ENCODE results near the gene LYPD6B. TPM values are rescaled to one million over a fixed set of nuclear protein-coding genes. Genes with fewer than 3 reads are reported as not detected.

LYPD6B gene
- total and polyA plus RNA-seq, 10 of the 15 experiments (the other 5 are each of a cell fraction or from before 2014, with no cell fraction given), result 1.0 to 6.6 (median 4.0) TPM

DNA sequence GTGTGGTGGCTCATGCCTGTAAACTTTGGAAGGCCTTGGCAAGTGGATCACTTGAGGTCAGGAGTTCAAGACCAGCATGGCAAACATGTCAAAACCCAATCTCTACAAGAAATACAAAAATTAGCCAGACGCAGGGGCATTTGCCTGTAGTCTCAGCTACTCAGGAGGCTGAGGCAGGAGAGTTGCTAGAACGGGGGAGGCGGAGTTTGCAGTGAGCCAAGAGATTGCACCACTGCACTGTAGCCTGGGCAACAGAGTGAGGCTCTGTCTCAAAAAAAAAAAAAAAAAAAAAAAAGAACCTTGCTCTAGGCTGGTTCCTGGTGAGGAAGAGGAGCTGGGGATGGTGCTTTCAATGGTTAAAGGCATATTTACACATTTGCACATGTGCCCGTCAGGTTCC is 129.4 kb downstream of the LYPD6B start (continued):
- TF ChIP-seq, protein P1, sequence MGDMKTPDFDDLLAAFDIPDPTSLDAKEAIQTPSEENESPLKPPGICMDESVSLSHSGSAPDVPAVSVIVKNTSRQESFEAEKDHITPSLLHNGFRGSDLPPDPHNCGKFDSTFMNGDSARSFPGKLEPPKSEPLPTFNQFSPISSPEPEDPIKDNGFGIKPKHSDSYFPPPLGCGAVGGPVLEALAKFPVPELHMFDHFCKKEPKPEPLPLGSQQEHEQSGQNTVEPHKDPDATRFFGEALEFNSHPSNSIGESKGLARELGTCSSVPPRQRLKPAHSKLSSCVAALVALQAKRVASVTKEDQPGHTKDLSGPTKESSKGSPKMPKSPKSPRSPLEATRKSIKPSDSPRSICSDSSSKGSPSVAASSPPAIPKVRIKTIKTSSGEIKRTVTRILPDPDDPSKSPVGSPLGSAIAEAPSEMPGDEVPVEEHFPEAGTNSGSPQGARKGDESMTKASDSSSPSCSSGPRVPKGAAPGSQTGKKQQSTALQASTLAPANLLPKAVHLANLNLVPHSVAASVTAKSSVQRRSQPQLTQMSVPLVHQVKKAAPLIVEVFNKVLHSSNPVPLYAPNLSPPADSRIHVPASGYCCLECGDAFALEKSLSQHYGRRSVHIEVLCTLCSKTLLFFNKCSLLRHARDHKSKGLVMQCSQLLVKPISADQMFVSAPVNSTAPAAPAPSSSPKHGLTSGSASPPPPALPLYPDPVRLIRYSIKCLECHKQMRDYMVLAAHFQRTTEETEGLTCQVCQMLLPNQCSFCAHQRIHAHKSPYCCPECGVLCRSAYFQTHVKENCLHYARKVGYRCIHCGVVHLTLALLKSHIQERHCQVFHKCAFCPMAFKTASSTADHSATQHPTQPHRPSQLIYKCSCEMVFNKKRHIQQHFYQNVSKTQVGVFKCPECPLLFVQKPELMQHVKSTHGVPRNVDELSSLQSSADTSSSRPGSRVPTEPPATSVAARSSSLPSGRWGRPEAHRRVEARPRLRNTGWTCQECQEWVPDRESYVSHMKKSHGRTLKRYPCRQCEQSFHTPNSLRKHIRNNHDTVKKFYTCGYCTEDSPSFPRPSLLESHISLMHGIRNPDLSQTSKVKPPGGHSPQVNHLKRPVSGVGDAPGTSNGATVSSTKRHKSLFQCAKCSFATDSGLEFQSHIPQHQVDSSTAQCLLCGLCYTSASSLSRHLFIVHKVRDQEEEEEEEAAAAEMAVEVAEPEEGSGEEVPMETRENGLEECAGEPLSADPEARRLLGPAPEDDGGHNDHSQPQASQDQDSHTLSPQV (IDR thresholded peaks at IDR 0.05), result no peak
- TF ChIP-seq EP300 (IDR thresholded peaks at IDR 0.05; ENCODE audit: borderline replicate concordance in 1 of 2, control insufficient read depth in 1 of 2, low read depth in 2 of 2, low read length in 2 of 2) (no peak), FOS (IDR thresholded peaks at IDR 0.05; ENCODE audit: borderline replicate concordance, extremely low read depth, insufficient read length) (no peak), RBBP5 (conservative IDR thresholded peaks at IDR 0.05) (no peak), GABPA (IDR thresholded peaks at IDR 0.05; ENCODE audit: low read depth) (no peak)
- TF ChIP-seq, protein P2, sequence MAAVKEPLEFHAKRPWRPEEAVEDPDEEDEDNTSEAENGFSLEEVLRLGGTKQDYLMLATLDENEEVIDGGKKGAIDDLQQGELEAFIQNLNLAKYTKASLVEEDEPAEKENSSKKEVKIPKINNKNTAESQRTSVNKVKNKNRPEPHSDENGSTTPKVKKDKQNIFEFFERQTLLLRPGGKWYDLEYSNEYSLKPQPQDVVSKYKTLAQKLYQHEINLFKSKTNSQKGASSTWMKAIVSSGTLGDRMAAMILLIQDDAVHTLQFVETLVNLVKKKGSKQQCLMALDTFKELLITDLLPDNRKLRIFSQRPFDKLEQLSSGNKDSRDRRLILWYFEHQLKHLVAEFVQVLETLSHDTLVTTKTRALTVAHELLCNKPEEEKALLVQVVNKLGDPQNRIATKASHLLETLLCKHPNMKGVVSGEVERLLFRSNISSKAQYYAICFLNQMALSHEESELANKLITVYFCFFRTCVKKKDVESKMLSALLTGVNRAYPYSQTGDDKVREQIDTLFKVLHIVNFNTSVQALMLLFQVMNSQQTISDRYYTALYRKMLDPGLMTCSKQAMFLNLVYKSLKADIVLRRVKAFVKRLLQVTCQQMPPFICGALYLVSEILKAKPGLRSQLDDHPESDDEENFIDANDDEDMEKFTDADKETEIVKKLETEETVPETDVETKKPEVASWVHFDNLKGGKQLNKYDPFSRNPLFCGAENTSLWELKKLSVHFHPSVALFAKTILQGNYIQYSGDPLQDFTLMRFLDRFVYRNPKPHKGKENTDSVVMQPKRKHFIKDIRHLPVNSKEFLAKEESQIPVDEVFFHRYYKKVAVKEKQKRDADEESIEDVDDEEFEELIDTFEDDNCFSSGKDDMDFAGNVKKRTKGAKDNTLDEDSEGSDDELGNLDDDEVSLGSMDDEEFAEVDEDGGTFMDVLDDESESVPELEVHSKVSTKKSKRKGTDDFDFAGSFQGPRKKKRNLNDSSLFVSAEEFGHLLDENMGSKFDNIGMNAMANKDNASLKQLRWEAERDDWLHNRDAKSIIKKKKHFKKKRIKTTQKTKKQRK (IDR thresholded peaks at IDR 0.05; ENCODE audit: low read depth, low read length), result no peak
